Stromal cell of bone marrow (primary cell): Measurements from ENCODE around the gene TXNL4A.

ENCODE experiments used
- DNase-seq: peaks from one replicate; pipeline ENCODE4 v3.0.0-alpha.2; 2012; ENCODE audit warnings: low read depth

Gene TXNL4A

DNA sequence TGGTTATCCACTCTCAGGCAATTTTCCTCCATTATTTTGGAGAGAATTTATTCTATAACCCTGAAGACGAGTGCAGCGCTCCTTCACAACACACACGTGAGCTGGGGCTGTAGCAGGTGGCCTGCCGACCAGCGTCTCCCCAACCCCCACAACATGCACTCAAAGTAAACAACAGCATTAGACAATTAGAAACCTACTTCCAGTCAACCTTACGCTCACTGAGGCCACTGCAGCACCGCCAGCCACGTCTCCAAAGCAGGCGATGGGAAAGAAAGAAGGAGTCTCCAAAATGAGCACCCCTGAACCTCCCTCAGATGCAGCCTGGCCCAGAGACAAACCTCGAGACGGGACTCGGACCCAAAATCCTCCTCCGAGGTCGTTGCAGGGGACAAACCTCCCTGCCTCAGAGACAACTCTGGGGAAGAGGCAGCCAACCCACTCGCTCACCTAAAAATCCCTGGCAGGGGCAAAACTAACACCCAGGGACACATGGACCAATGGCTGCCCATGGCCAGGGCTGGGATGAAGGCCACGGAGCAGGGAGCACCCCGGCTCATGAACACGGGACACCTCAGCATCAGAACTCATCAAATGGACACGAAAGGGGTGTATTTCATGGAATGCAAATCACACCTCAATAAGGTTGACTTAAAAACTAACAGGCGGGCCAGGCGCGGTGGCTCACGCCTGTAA is 39.5 kb downstream of the TXNL4A start:
- DNase-seq: no peak

GRCh38 chr18:79947881-79948610 is 40.3 kb downstream of the TXNL4A start:
- no peak for DNase-seq

DNA sequence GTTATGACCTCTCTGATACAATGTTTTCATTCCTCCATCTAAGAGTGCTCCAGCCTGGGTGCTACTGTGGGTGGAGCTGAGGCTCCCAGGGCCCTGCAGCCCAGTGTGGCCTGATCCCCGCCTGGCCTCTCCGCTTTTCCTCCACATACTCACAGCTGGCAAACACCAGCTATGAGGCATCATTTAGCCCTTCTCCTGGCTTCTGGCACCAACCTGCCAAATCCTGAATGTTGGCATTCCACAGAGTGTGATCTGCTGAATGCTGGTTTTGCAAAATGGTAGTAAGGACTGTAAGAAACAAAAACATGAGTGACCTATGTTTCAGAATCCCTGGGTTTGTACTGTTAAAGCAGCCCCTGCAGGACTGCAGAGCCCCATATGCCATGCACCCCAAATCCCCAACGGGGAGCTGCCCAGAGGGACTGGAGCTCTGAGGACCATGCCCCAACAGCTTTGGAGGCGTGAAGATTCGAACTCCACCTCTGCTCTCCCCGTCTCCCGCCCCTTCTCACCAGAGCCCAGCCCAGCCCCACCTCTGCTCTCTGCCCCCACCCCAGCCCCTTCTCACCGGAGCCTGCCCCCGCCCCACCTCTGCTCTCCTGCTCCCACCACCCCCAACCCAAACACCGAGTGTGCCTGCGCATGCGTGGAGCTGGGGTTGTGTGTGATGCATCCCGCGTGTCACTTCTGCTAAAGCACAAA is 41.2 kb downstream of the TXNL4A start:
- DNase-seq: no peak

- DNase-seq: no peak
Observed at GRCh38 chr18:79945118-79946042, 43.0 kb downstream of the TXNL4A start.

DNA sequence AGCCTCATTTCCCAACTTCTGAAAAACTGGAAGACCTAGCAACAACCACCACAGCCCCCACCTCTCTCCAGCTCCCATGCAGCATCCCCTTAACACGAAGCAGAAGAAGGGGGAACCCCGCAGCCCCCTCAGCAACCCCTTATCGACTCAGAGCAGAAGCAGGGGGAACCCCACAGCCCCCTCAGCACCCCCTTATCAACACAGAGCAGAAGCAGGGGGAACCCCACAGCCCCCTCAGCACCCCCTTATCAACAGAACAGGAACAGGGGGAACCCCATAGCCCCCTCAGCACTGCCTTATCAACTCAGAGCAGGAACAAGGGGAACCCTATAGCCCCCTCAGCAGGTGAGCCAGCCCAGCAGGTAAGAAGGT is 43.6 kb downstream of the TXNL4A start:
- DNase-seq: no peak

- DNase-seq: no peak
Observed at GRCh38 chr18:79944126-79944731, 44.1 kb downstream of the TXNL4A start.

DNA sequence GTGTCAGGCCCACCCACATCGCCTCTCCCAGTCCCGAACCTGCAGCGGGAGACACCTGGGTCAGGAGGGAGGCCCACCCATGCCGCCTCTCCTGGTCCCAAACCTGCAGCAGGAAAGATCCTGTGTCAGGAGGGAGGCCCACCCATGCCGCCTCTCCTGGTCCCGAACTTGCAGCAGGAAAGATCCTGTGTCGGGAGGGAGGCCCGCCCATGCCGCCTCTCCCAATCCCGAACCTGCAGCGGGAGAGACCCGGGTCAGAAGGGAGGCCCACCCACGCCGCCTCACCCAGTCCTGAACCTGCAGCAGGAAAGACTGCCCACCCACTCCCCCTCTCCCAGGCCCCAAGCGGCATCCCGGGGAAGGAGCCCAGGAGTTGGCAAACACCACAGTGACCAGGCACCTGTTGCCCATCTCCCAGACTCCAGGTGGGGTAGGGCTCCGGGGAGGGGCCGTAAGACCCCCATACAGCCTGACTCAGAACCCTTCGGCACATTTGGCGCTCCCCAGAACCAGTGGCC is 44.7 kb downstream of the TXNL4A start:
- DNase-seq: no peak

- DNase-seq: no peak
Observed at GRCh38 chr18:79942786-79943607, 45.4 kb downstream of the TXNL4A start.

GRCh38 chr18:79942211-79942610 is 46.2 kb downstream of the TXNL4A start:
- DNase-seq: no peak

- DNase-seq: no peak
Observed at GRCh38 chr18:79941473-79942119, 46.8 kb downstream of the TXNL4A start.

DNA sequence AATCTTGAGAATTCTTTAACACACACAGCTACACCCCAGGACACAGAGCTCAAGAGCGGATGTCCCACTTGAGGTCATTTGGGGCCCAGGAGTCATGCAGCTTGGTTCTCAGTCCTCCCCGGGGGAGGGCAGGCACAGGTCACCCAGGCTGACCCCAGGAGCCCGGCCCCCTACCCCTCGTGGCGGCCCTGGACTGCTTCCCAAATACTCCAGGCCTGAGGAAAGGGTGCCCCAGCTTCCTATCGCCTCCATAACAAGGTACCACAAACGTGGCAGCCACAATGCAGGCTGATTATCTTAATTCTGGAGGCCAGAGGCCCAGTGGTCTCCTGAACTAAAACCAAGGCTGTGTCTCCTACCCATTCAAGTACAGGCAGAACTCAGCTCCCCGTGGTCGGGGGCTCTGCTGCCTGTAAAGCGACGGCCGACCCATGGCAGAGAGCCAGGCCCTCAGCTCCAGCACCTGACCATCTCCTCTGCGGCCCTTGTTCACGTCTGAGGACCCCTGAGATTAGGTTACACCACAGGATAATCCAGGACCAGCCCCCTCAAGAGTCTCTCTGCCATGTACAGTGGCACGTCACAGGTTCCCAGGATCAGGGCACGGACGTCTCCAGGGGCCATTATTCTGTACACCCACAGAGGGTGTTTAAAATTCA is 47.4 kb downstream of the TXNL4A start:
- DNase-seq: no peak

DNA sequence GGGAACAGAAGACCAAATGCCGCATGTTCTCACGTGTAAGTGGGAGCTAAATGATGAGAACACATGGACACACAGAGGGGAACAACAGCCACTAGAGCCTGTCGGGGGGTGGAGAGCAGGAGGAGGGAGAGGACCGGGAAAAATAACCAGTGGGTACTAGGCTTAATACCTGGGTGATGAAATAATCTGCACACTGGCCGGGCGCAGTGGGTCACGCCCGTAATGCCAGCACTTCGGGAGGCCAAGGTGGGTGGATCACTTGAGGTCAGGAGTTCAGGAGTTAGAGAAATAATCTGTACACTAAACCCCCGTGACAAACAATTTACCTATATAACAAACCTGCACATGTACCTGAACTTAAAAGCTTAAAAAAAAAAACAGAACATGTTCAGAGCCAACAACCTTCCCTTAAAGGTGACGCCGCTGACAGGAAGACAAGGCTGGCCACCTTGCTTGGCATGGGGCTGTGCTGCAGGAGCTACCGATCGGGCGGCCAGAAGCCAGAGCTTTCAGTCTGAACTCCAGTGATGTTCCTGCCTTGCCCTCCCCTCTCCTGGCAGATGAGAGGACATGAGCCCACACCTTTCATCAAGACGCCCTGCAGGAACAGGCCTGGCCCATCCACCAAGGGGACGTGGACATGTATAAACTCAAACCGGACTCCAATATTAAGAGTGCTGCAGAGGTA is 48.1 kb downstream of the TXNL4A start:
- DNase-seq: no peak

DNA sequence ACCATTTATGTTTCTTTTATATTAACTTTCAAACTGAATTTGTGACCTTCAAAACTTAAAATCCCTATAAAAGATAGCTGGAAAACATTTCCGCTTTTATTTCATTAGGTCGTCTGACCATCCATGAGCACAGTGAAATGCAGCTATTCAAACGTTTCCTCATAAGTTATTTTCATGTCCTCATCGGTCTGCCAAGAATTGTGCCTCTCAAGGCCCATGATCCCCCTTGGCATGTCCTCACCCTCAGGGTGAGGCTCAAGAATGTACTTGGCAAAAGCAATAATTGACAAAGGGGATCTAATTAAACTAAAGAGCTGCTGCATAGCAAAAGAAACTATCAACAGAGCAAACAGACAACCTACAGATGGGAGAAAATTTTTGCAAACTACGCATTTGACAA is 49.3 kb downstream of the TXNL4A start:
- DNase-seq: no peak

GRCh38 chr18:79938196-79938595 is 50.2 kb downstream of the TXNL4A start:
- DNase-seq: no peak

- DNase-seq: no peak
Observed at GRCh38 chr18:79937103-79937860, 51.1 kb downstream of the TXNL4A start.

- DNase-seq: no peak
Observed at GRCh38 chr18:79936641-79937040, 51.7 kb downstream of the TXNL4A start.

DNA sequence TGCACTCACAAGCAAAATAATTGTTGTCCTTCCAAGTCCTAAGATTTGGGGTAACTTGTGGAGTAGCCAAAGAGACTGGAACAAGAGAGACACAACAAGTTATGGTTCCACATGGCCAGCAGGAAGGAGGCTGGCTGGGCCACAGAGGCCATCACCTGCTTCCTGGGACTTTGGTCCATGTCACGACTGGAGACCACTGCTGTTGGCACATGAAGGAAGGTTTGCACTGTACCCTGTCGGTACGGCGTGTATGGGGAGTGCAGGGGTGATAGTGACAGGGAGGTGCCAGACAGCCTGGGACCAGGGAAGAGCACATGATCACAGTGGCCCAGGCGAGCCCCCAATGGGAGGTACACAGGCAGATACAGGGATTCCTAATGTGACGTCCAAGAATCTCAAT is 52.4 kb downstream of the TXNL4A start:
- DNase-seq: no peak

- DNase-seq: no peak
Observed at GRCh38 chr18:79935499-79935898, 52.9 kb downstream of the TXNL4A start.
